Parathyroid adenoma (tissue), 2 donors: ENCODE measurements around the gene TSHZ2.

Experiments used
- H2AFZ ChIP-seq: fragments of 300-600 bp; sonication (generic); one replicate; pipeline ENCODE4 v1.7.0; 2017; ENCODE audit warnings: antibody characterized with exemption, mild to moderate bottlenecking
- H3K27ac ChIP-seq: fragments of 300-600 bp; sonication (generic); one replicate; pipeline ENCODE4 v1.7.0; 2017
- H3K27me3 ChIP-seq: fragments of 300-600 bp; sonication (generic); one replicate; pipeline ENCODE4 v1.7.0; 2017; ENCODE audit warnings: low read length; ENCODE audit not compliant: control insufficient read depth, insufficient read depth
- H3K36me3 ChIP-seq: fragments of 300-600 bp; sonication (generic); one replicate; pipeline ENCODE4 v1.7.0; 2017; ENCODE audit warnings: low read length; ENCODE audit not compliant: control insufficient read depth, insufficient read depth
- H3K4me1 ChIP-seq: fragments of 300-600 bp; sonication (generic); one replicate; pipeline ENCODE4 v1.7.0; 2017; ENCODE audit warnings: control low read depth
- H3K4me2 ChIP-seq: fragments of 300-600 bp; sonication (generic); one replicate; pipeline ENCODE4 v1.7.0; 2017; ENCODE audit warnings: low read length
- H3K4me3 ChIP-seq: fragments of 300-600 bp; sonication (generic); one replicate; pipeline ENCODE4 v1.7.0; 2017; ENCODE audit warnings: low read depth, low read length
- H3K79me2 ChIP-seq: fragments of 300-600 bp; sonication (generic); one replicate; pipeline ENCODE4 v1.7.0; 2017; ENCODE audit warnings: control low read depth
- H3K9ac ChIP-seq: fragments of 300-600 bp; sonication (generic); one replicate; pipeline ENCODE4 v1.7.0; 2017; ENCODE audit warnings: mild to moderate bottlenecking
- H3K9me3 ChIP-seq: fragments of 300-600 bp; sonication (generic); one replicate; pipeline ENCODE4 v1.7.0; 2017; ENCODE audit warnings: low read length; ENCODE audit not compliant: control insufficient read depth
- CTCF ChIP-seq: fragments of 300-600 bp; sonication (generic); IDR thresholded peaks from one replicate; pipeline ENCODE4 v1.7.0; 2017; ENCODE audit warnings: antibody characterized with exemption, mild to moderate bottlenecking
- donor health status: primary hyperparathyroidism.

TSHZ2 gene

GRCh38 chr20:52971498-52972189 lies 514 bp upstream of the TSHZ2 start:
- Histone ChIP-seq H3K9me3 (no peaks in the 10 kb centered on the region), H3K9ac (no peak overlapping the region), H3K27ac (no peak overlapping the region), H3K4me2 (peak overlapping the region; percentile 93), H3K4me3 (peak overlapping the region; percentile 67), H3K4me1 (no peaks in the 10 kb centered on the region), H3K27me3 (no peaks in the 10 kb centered on the region), H3K36me3 (no peaks in the 10 kb centered on the region), H3K79me2 (no peaks in the 10 kb centered on the region), H2AFZ (peak overlapping the region; percentile 65)
- no peak for TF ChIP-seq CTCF

DNA sequence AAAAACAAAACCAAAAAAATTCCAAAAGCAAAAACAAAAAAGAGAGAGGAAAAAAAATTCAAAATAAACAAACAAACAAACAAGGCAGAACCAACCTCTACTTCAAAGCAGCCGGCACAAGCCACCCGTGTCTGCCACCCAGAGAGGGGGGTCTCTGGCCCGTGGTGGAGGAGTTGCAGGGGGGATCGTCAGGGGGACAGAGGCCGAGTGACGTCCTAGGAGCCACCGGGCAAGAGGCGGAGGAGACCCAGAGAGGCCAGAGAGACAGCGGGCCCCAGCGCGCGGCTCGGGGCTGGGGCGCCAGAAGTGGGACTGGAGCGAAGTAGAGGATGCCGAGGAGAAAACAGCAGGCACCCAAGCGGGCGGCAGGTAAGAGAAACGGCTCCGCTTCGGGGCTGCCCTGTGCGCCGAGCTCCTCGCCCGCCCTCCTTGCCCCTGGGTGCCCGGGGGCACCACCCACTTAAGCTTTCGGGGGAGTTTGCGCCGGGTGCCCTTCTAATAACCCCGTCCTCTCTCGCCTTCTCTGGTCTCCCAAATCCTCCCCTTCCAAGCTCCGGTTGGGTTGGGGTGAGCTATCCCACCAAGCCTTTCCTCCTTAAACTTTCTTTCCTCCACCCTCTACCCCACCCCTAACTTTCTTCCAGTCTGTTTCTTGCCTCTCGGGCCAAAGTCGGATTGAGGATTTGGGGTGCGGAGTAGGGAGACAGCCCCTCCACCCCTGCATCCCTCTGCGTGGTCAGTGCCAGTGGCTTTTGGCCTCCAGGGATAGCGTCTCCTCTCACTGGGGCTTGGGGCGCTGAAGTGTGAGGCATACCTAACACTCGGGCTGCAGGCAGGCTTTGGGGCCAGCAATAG lies 1.0 kb downstream of the TSHZ2 start:
- H3K4me1 ChIP-seq, result no peaks in the 10 kb centered on the region
- H3K27me3 ChIP-seq, result no peaks in the 10 kb centered on the region
- peak overlapping the region; percentile 26 for H3K27ac ChIP-seq
- H3K9me3 ChIP-seq, result no peaks in the 10 kb centered on the region
- H3K4me2 ChIP-seq, result peak overlapping the region; percentile 93
- H2AFZ ChIP-seq, result peak overlapping the region; percentile 65
- no peaks in the 10 kb centered on the region for H3K79me2 ChIP-seq
- peak overlapping the region; percentile 67 for H3K4me3 ChIP-seq
- H3K9ac ChIP-seq, result peak overlapping the region; percentile 21
- no peak for TF ChIP-seq CTCF
- H3K36me3 ChIP-seq, result no peaks in the 10 kb centered on the region

GRCh38 chr20:52974179-52974594 lies 2.0 kb downstream of the TSHZ2 start:
- Histone ChIP-seq H2AFZ (no peak overlapping the region), H3K79me2 (no peaks in the 10 kb centered on the region), H3K27ac (no peak overlapping the region), H3K9me3 (no peaks in the 10 kb centered on the region), H3K4me2 (no peak overlapping the region), H3K36me3 (no peaks in the 10 kb centered on the region), H3K27me3 (no peaks in the 10 kb centered on the region), H3K9ac (no peak overlapping the region), H3K4me1 (no peaks in the 10 kb centered on the region), H3K4me3 (peak overlapping the region; percentile 67)
- no peak for TF ChIP-seq CTCF

DNA sequence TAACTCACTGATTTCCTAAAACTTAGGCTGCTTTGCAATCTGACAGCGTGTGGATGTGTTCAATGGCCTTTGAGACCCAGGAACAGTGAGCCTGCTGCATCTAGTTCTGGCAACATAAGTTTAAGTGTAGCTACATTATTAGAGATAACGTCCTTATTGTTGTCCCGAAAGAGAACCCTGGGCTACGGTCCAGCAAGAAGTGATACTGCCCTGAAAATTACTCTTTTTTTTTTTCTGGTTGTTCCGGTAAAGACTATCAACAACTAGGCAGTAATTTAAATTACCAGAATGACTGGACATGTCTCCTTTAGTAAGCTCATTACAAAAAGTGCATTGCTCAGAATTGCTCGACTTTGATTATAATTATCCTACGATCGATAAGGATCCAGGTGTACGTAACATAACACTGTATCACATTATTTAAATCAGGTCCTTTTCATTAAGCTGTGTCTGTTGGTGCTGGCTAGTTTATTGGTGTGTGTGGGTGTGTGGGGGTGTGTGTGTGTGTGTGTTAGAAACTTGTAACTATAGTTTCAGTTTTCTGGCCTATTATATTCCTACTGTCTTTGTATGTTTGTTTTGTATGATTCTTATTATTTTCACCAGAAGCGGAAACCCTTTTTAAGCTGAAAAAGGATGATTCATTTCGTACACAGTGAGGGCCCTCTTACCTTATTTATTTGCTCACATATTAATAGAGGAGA lies 3.0 kb downstream of the TSHZ2 start:
- peak overlapping the region; percentile 67 for H3K4me3 ChIP-seq
- no peaks in the 10 kb centered on the region for H3K4me1 ChIP-seq
- H3K4me2 ChIP-seq, result peak overlapping the region; percentile 27
- no peaks in the 10 kb centered on the region for H3K27me3 ChIP-seq
- TF ChIP-seq CTCF, result no peak
- H3K9me3 ChIP-seq, result no peaks in the 10 kb centered on the region
- H2AFZ ChIP-seq, result peak overlapping the region; percentile 12
- H3K27ac ChIP-seq, result peak overlapping the region; percentile 34
- no peak overlapping the region for H3K9ac ChIP-seq
- no peaks in the 10 kb centered on the region for H3K36me3 ChIP-seq
- H3K79me2 ChIP-seq, result no peaks in the 10 kb centered on the region
